Osteoblast (primary cell): ENCODE results near the gene GPATCH8. TPM values are rescaled to one million over a fixed set of nuclear protein-coding genes. Genes with fewer than 3 reads are reported as not detected.

Experiments
- DNase-seq: peaks from one replicate; pipeline ENCODE4 v3.0.0; 2011; ENCODE audit warnings: low spot score, mixed read lengths; ENCODE audit not compliant: insufficient read length; ENCODE audit errors: missing footprints
- H2AFZ ChIP-seq: 2 replicates; pipeline ENCODE4 v1.6.0; 2011; ENCODE audit warnings: mild to moderate bottlenecking, low read length
- H3K27ac ChIP-seq: 2 replicates; pipeline ENCODE4 v1.5.1; 2011; ENCODE audit warnings: mild to moderate bottlenecking, low read depth, low read length, moderate library complexity
- H3K27me3 ChIP-seq: 2 replicates; pipeline ENCODE4 v1.6.0; 2012; ENCODE audit warnings: mild to moderate bottlenecking, control low read depth, inconsistent platforms, low read length, moderate library complexity; ENCODE audit not compliant: insufficient read depth
- H3K36me3 ChIP-seq: 2 replicates; pipeline ENCODE4 v1.5.1; 2011; ENCODE audit warnings: mild to moderate bottlenecking, low read length, control low read depth, moderate library complexity; ENCODE audit not compliant: insufficient read depth
- H3K4me1 ChIP-seq: 2 replicates; pipeline ENCODE4 v1.5.1; 2011; ENCODE audit warnings: mild to moderate bottlenecking, low read length, control low read depth, moderate library complexity; ENCODE audit not compliant: insufficient read depth
- H3K4me2 ChIP-seq: 2 replicates; pipeline ENCODE4 v1.6.0; 2011; ENCODE audit warnings: mild to moderate bottlenecking, low read length; ENCODE audit not compliant: insufficient read depth
- H3K4me3 ChIP-seq: fragments of 200-600 bp; sonication (generic); 3 replicates; pipeline ENCODE4 v1.5.1; 2012; ENCODE audit warnings: mild to moderate bottlenecking, low read length, inconsistent platforms; ENCODE audit not compliant: insufficient read depth
- H3K79me2 ChIP-seq: 2 replicates; pipeline ENCODE4 v1.6.0; 2012; ENCODE audit warnings: mild to moderate bottlenecking, low read length, control low read depth, inconsistent platforms; ENCODE audit not compliant: insufficient read depth
- H3K9me3 ChIP-seq: 2 replicates; pipeline ENCODE4 v1.5.1; 2011; ENCODE audit warnings: low read depth, low read length, control low read depth
- H4K20me1 ChIP-seq: 2 replicates; pipeline ENCODE4 v1.6.0; 2012; ENCODE audit warnings: mild to moderate bottlenecking, low read length, control low read depth; ENCODE audit not compliant: insufficient read depth
- CTCF ChIP-seq: IDR thresholded peaks from 2 replicates; pipeline ENCODE4 v1.5.1; 2011; ENCODE audit warnings: mild to moderate bottlenecking, low read depth, low read length, moderate library complexity; ENCODE audit errors: extremely low read depth
- total RNA-seq: library from RNA; depleted of rRNA; stranded (reverse); fragments of >200 nt; gene quantifications from 2 replicates; pipeline ENCODE4 v1.2.3, GENCODE V29; 2012

The GPATCH8 gene
- total RNA-seq, 1 donor: 33.3 TPM

GRCh38 chr17:44380767-44381166 lies 122.4 kb downstream of the GPATCH8 start:
- H3K27me3 ChIP-seq: peaks cover 30% of the 10 kb centered on the region
- no peaks in the 10 kb centered on the region for H3K9me3 ChIP-seq
- TF ChIP-seq CTCF: no peak
- H3K36me3 ChIP-seq: no peaks in the 10 kb centered on the region
- H4K20me1 ChIP-seq: no peaks in the 10 kb centered on the region
- no peak overlapping the region for H3K27ac ChIP-seq
- DNase-seq: no peak
- no peaks in the 10 kb centered on the region for H3K79me2 ChIP-seq
- H3K4me1 ChIP-seq: peaks cover 4% of the 10 kb centered on the region
- no peak overlapping the region for H3K4me2 ChIP-seq
- no peak overlapping the region for H2AFZ ChIP-seq
- H3K4me3 ChIP-seq: no peak overlapping the region

- Histone ChIP-seq H3K4me1 (no peaks in the 10 kb centered on the region), H2AFZ (no peak overlapping the region), H3K27ac (no peak overlapping the region), H4K20me1 (no peaks in the 10 kb centered on the region), H3K4me3 (no peak overlapping the region), H3K36me3 (no peaks in the 10 kb centered on the region), H3K4me2 (no peak overlapping the region), H3K79me2 (no peaks in the 10 kb centered on the region), H3K9me3 (no peaks in the 10 kb centered on the region), H3K27me3 (peaks cover 23% of the 10 kb centered on the region)
- TF ChIP-seq CTCF: no peak
- DNase-seq: no peak
These were observed 123.3 kb downstream of the GPATCH8 start for GRCh38 chr17:44379887-44380286.

GRCh38 chr17:44378171-44378705 lies 125.0 kb downstream of the GPATCH8 start:
- no peaks in the 10 kb centered on the region for H3K79me2 ChIP-seq
- no peak overlapping the region for H3K4me3 ChIP-seq
- H3K4me1 ChIP-seq: no peaks in the 10 kb centered on the region
- DNase-seq: no peak
- H3K36me3 ChIP-seq: no peaks in the 10 kb centered on the region
- H3K9me3 ChIP-seq: no peaks in the 10 kb centered on the region
- H2AFZ ChIP-seq: no peak overlapping the region
- H3K4me2 ChIP-seq: no peak overlapping the region
- no peaks in the 10 kb centered on the region for H4K20me1 ChIP-seq
- TF ChIP-seq CTCF: no peak
- peaks cover 13% of the 10 kb centered on the region for H3K27me3 ChIP-seq
- H3K27ac ChIP-seq: no peak overlapping the region

GRCh38 chr17:44376779-44377178 lies 126.4 kb downstream of the GPATCH8 start:
- no peaks in the 10 kb centered on the region for H3K79me2 ChIP-seq
- no peak for TF ChIP-seq CTCF
- no peak overlapping the region for H2AFZ ChIP-seq
- H3K4me3 ChIP-seq: no peak overlapping the region
- no peaks in the 10 kb centered on the region for H4K20me1 ChIP-seq
- H3K9me3 ChIP-seq: no peaks in the 10 kb centered on the region
- no peaks in the 10 kb centered on the region for H3K4me1 ChIP-seq
- H3K36me3 ChIP-seq: no peaks in the 10 kb centered on the region
- peaks cover 7% of the 10 kb centered on the region for H3K27me3 ChIP-seq
- H3K4me2 ChIP-seq: no peak overlapping the region
- no peak for DNase-seq
- no peak overlapping the region for H3K27ac ChIP-seq
